HG02938 (cell line): ENCODE results near the gene NR2C1.
"Not testable (repeated sequence)": the region's sequence is repeated elsewhere in the genome, so short reads cannot be mapped to it uniquely, and the experiment has no call there.

Experiments used
- ATAC-seq: cut with Tn5 transposase; IDR thresholded peaks from one replicate; pipeline ENCODE4 v1.9.1; 2021; ENCODE audit warnings: mild to moderate bottlenecking, moderate library complexity; ENCODE audit not compliant: unreplicated experiment

The NR2C1 gene

DNA sequence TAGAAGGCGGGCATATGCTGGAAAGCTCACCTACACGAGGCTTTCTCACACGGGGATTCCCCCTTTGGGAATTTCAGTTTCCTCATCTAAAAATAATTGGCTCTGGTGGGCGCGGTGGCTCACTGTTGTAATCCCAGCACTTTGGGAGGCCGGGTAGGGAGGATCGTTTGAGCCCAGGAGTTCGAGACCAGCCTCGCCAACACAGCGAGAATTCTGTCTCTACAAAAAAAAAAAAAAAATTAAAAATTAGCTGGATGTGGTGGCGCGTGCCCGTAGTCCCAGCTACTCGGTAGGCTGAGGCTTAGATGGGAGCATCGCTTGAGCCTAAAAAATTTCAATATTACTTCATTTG is 69.5 kb downstream of the NR2C1 start:
- ATAC-seq = no peak

- ATAC-seq = peak; percentile 94
These were observed 70.1 kb downstream of the NR2C1 start, which contains the start of gene NDUFA12 for GRCh38 chr12:95003213-95003920. NDUFA12 (minus strand) TSS chr12:95003697; CDS start chr12:95003680, 17 bp downstream.

- no peak for ATAC-seq
These were observed 70.7 kb downstream of the NR2C1 start for GRCh38 chr12:95002754-95003153.

DNA sequence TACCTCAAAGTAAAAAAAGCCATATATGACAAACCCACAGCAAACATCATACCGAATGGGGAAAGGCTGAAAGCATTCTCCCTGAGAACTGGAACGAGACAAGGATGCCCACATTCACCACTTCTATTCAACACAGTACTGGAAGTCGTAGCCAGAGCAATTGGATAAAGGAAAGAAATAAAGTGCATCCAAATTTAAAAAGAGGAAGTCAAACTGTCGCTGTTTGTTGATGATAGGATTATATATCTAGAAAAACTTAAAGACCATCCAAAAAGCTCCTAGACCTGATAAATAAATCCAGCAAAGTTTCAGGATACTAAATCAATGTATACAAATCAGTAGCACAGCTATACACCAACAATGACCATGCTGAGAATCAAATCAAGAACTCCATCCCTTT is 75.1 kb downstream of the NR2C1 start:
- no peak for ATAC-seq

DNA sequence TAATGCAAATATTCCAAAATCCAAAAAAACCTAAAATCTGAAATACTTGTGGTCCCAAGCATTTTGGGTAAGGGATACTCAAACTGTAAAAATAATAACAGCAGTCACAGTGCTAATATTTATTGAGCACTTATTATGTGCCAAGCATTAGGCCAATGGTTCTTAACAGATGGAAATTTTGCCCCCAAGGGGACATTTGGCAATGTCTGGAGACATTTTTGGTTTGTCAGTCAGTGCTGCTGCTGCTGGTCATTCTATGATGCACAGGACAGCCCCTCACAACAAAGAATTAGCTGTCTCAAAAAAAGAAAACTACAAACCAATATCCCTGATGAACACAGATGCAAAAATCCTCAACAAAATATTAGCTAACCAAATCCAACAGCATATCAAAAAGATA is 75.7 kb downstream of the NR2C1 start:
- ATAC-seq = no peak

DNA sequence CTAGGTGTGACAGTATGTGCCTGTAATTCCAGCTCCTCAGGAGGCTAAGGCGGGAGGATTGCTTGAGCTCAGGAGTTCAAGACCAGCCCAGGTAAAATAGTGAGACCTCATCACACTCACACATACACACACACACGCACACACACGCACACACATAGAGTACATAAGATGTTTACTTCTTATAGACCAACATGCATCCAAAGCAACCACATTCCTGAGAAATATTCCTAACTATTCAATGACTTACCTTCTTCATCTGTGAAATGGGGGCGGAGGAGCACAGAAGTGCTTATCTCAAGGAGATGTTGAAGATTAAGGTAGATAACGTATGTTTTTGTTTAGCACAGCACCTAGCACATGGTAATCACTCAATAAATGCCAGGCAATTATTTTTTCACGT is 76.4 kb downstream of the NR2C1 start:
- ATAC-seq = no peak

- ATAC-seq = no peak
These were observed 79.1 kb downstream of the NR2C1 start for GRCh38 chr12:94994312-94994711.

DNA sequence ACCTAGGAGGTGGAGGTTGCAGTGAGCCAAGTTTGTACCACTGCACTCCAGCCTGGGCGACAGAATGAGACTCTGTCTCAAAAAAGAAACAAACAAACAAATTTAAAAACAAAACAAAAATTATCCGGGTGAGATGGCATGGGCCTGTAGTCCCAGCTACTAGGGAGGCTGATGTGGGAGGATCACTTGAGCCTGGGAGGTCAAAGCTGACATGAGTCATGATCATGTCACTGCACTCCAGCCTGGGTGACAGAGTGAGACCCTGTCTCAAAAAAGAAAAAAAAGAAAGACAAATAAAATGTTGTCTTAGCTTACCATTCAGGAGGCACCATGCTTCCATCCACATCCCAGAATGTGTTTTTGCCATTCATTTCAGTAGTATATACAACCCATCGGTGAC is 79.6 kb downstream of the NR2C1 start:
- ATAC-seq = not testable (repeated sequence)

DNA sequence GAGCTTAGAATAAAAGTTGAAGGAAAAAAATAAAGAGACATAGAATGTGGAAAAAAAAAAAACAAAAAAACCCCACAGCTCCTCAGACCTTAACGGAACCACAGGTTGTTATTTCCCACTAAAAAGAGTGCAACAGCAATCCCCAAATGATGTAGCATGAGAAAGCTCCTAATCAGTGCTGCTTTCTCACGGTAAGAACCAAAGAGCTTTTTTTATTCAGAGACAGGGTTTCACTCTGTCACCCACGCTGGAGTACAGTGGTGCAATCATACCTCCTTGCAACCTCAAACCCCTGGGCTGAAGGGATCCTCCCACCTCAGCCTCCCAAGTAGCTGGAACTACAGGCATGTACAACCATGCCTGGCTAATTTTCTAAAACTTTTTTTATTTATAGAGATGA is 83.2 kb downstream of the NR2C1 start:
- ATAC-seq = no peak

DNA sequence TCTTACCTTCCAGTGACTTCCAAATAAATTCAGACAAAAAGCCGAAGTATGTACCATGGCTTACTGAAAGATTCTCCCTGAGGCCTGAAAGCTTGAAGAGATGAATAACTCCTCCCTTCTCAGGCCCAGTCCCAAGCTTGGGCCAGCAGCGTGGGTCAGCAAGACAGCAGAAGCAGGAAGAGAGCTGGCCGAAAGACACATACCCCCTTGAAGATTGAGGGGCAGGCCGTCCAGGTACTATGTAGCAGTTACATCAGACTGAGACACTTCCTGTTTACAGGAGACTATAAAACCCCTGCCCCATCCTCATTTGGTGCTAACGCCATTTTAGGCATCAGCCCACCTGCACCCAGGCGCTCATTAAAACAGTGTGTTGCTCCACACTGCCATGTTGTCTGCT is 84.9 kb downstream of the NR2C1 start:
- ATAC-seq = no peak

DNA sequence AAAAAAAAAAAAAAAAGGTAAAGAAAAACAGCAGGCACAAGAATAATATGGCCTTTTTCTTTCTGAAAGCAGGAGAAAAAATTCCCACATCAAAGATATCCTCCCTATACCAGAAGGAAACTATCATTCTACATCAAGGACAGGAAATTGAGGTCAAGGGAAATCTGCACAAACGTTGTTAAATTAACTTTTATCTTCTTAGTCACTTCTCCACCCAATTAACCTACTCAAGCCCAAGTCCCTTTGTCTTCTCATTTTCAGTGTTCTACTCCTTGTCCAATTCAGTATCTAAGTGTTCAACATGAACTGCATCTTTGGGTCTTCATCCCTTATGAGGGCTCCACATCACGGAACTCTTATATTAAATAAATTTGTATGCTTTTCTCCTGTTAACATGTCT is 85.6 kb downstream of the NR2C1 start:
- ATAC-seq = no peak

DNA sequence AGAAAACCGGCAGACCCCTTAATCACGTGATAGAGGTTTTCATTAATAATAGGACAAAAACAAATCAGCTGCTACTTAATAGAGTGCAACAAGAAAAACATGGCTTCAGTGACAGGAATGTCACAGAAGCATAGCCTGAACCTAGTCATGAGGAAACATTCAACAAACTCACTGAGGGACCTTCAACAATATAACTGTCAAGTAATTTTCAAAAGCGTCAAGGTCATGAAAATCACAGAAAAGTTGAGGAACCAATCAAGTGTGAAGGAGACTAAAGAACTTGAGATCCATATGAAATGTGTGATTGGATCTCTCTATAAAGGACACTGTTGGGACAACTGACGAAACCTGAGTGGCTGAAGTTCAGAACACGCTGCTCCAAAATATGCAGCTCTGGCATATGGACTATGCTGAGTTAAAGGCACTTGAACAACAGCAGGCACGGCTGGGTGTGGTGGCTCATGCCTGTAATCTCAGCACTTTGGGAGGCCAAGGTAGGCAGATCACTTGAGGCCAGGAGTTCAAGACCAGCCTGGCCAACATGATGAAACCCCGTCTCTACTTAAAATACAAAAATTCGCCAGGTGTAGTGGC is 86.2 kb downstream of the NR2C1 start:
- ATAC-seq = no peak

- ATAC-seq = not testable (repeated sequence)
These were observed 88.3 kb downstream of the NR2C1 start for GRCh38 chr12:94985099-94985498.

- ATAC-seq = no peak
These were observed 90.1 kb downstream of the NR2C1 start for GRCh38 chr12:94983321-94983720.

DNA sequence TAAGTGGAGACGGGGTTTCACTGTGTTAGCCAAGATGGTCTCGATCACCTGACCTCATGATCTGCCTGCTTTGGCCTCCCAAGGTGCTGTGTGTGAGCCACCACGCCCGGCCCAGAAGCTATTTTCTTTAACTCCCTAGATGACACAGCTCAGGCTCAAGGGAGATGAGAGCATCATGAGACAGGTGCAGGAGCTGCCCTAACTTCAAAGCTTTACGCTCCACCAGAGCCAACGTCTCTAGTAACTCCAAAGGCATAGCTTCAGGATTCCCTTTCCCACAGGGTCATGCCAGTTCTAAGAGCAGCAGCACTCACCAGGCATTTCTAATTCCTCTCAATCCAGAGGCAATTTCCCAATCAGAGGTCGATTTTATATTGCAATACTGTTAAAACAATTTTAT is 91.0 kb downstream of the NR2C1 start:
- no peak for ATAC-seq

- no peak for ATAC-seq
These were observed 92.8 kb downstream of the NR2C1 start for GRCh38 chr12:94980577-94980976.

DNA sequence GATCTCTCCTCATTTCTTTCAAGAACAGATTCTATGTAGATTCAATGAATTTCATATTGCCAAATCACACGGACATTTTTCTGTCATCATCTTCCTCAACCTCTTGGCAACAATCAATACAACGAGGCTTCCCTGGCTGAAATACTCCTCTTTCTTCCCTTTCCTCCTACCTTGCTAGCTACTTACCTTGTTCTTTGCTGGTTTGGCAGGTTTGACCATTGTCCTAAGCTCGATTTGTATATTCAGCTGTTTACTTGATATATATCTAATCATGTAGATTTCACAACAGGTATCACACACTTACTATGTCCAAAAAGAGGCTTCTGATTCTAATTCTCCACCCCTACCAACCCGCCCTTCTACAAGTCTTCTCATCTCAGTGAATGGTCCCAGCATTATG is 93.5 kb downstream of the NR2C1 start:
- no peak for ATAC-seq

DNA sequence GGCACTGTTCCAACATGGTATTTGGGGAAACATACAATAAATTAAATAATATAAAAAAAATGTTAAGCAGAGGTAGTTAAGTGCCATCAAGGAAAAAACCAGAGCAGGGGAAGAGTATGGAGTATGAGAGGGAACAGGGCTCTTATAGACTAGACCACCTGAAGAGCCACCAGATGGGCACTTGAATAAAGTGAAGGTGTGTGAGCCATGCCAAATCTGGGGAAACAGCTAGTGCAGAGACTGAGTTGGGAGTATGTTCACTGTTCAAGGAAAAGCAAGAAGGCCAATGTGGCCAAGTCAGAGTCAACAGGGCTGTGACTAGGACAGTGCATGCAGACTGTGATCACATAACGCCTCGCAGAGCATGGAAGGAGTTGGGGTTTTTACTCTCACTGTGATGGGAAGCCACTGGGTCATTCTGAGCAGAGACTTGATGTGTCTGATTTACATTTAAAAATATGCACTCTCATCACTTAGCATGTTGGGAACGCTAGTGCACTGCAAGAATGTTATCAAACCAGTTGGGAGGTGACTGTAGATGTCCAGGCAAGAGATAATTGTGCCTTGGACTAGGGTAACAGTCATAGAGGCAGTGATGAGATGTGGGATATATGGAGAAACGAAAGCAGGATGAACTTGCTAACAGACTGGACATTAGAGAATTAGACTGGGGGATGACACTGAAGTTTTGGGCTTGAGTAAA is 95.5 kb downstream of the NR2C1 start:
- ATAC-seq = no peak

- ATAC-seq = no peak
These were observed 100.2 kb downstream of the NR2C1 start for GRCh38 chr12:94973221-94973620.

DNA sequence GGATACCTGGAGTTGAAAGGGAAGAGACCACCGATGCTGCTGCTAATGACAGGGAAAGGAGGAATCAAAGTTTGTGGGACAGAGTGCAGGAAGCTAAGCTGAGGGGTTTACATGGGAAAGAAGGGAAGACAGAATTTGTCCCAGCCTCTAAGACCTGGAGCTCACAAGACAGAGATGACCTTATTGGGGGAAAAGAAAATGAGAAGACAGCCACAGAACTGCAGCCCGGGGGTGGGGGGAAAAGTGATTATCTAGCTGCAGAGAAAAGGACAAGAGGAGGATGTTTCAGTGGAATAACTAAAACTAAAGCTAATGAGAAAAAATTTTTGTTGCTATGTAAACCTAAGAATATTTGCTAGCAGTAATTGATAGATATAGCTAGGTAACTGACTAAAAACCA is 100.6 kb downstream of the NR2C1 start:
- ATAC-seq = no peak

DNA sequence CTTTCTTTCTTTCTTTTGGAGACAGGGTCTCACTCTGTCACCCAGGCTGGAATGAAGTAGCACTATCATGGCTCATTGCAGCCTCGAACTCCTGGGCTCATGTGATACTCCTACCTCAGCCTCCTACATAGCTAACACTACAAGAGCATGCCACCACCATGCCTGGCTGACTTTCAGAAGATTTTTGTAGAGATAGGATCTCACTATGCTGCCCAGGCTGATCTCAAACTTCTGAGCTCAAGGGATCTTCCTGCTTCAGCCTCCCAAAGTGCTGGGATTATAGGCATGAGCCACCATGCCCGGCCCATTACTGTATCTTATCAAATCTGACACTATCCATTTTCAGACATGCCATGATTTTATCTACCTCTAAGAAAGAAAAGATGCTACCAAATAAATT is 101.5 kb downstream of the NR2C1 start:
- no peak for ATAC-seq

DNA sequence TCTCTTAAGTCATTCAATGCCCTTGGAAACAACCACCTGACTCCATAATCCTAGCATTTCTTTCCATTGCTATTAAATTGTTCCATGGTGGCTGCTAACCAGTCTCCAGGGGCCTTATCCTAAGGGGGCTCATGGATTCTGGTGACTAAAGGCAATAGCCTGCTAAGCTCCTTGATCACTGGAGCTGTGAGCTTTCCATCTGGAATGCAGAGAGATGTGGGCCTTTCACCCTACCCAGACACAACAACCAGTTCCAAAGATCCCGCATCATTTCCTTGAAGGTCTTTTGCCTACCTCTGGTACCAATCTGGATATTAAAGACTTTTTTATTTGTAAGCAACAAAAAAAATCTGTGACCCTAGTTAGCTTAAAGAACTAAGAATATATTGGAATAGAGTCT is 102.9 kb downstream of the NR2C1 start:
- ATAC-seq = no peak
